ENCODE data around the gene LRCOL1. TPM values are rescaled to one million over a fixed set of nuclear protein-coding genes. Genes with fewer than 3 reads are reported as not detected.
A peak's percentile ranks its signal among the peaks of the same experiment; 100 is the strongest.

The LRCOL1 gene
- total and polyA plus RNA-seq, 12 donors = 0.17 to 0.28 TPM; not detected in 10

DNA sequence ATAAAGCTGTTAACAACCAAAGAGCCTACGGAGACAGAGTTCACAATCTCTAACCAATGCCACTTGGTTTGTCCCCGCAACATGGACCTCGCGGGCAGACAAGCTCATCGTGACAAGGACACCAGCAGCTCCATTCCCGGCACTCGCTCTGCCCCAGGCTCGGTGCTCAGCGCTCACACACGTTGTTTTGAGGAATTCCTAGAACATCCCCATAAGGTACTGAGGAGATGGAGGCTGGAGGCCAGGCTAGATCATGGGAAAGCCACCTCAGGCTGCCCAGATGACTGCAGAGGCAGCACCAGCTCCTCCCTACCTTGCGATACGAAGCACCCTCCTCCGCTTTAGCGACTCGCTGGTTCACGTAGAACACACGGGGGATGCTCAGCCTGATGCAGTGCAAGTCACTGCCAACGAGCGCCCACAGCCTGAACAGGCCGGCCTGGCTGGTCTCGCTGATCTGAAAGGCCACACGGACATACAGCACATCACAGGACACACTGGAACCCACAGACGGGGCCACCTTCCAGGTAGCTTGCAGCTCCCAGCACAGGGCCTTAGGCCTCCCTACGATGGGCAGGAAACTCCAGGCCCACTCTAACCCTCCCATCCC is 38.3 kb upstream of the LRCOL1 start:
- WGBS, 2 donors = 95 to 97% methylated on average over 24 of the region's 24 CpGs

DNA sequence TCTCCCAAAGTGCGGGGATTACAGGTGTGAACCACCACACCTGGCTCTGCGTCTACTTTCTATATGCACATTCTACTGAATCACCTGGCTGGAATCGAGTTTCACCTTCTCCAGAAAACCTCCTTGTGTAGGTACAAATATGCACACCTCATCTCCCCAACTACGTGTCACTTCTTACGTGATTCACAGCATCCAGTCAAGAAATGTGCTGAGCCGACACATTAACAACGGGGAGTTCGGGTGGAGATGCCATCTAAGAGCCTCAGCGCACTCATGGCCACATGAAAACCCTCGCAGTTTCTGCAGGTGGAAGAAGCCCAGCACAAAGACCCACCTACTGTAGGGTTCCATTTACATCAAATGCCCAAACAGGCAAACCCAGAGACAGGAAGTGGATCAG is 37.5 kb upstream of the LRCOL1 start:
- DNase-seq (no peak), ATAC-seq (no peak)
- intact Hi-C loops (cut with DNase I) = no loop called here
- Histone ChIP-seq H3K9me3 (no peaks in the 10 kb centered on the region), H3K36me3 (peaks cover 0 to 87% (median 13%) of the 10 kb centered on the region in 9 donors), H3K4me1 (no peaks in the 10 kb centered on the region), H3K27ac (no peak overlapping the region), H3K27me3 (no peaks in the 10 kb centered on the region), H3K4me3 (no peak overlapping the region)
- WGBS, 2 donors = 95 to 96% methylated on average over 10 of the region's 10 CpGs
- TF ChIP-seq, protein P1, sequence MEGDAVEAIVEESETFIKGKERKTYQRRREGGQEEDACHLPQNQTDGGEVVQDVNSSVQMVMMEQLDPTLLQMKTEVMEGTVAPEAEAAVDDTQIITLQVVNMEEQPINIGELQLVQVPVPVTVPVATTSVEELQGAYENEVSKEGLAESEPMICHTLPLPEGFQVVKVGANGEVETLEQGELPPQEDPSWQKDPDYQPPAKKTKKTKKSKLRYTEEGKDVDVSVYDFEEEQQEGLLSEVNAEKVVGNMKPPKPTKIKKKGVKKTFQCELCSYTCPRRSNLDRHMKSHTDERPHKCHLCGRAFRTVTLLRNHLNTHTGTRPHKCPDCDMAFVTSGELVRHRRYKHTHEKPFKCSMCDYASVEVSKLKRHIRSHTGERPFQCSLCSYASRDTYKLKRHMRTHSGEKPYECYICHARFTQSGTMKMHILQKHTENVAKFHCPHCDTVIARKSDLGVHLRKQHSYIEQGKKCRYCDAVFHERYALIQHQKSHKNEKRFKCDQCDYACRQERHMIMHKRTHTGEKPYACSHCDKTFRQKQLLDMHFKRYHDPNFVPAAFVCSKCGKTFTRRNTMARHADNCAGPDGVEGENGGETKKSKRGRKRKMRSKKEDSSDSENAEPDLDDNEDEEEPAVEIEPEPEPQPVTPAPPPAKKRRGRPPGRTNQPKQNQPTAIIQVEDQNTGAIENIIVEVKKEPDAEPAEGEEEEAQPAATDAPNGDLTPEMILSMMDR (IDR thresholded peaks at IDR 0.05) = no peak

More for the DNA sequence above, 38.3 kb upstream of the LRCOL1 start:
- no peak for DNase-seq
- Histone ChIP-seq H3K4me1 (no peaks in the 10 kb centered on the region), H3K9me3 (no peaks in the 10 kb centered on the region), H3K4me3 (no peak overlapping the region), H3K36me3 (peaks cover 0 to 87% (median 15%) of the 10 kb centered on the region in 9 donors), H3K27me3 (no peaks in the 10 kb centered on the region), H3K27ac (no peak overlapping the region)
- intact Hi-C loops (cut with DNase I) = no loop called here
- TF ChIP-seq, protein P1 (IDR thresholded peaks at IDR 0.05) = no peak
- peak in 1 of 8 donors; percentile 38 for ATAC-seq

DNA sequence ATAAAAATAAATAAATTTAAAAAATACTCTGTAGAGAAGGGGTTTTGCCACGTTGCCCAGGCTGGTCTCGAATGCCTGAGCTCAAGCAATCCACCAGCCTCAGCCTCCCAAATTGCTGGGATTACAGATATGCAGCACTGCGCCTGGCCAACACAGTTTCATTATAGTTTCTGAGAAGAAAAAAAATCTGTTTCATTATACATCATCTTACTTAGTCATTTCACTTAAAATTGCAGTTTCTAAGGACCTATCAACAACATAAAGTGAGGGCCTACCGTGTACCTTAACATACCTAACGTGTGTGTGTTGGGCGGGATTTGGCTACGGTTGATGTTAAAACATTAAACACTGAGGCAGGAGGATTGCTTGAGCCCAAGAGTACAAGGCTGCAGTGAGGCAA is 36.5 kb upstream of the LRCOL1 start:
- no peak overlapping the region for H3K27ac ChIP-seq
- no peaks in the 10 kb centered on the region for H3K27me3 ChIP-seq
- 96 to 97% methylated on average over 7 of the region's 7 CpGs for WGBS, 2 donors
- peaks cover 0 to 87% (median 19%) of the 10 kb centered on the region in 9 donors for H3K36me3 ChIP-seq
- DNase-seq = no peak
- no peaks in the 10 kb centered on the region for H3K4me1 ChIP-seq
- TF ChIP-seq, protein P1 (IDR thresholded peaks at IDR 0.05) = no peak
- ATAC-seq = no peak
- H3K4me3 ChIP-seq = no peak overlapping the region
- H3K9me3 ChIP-seq = no peaks in the 10 kb centered on the region
- intact Hi-C loops (cut with DNase I) = no loop called here

DNA sequence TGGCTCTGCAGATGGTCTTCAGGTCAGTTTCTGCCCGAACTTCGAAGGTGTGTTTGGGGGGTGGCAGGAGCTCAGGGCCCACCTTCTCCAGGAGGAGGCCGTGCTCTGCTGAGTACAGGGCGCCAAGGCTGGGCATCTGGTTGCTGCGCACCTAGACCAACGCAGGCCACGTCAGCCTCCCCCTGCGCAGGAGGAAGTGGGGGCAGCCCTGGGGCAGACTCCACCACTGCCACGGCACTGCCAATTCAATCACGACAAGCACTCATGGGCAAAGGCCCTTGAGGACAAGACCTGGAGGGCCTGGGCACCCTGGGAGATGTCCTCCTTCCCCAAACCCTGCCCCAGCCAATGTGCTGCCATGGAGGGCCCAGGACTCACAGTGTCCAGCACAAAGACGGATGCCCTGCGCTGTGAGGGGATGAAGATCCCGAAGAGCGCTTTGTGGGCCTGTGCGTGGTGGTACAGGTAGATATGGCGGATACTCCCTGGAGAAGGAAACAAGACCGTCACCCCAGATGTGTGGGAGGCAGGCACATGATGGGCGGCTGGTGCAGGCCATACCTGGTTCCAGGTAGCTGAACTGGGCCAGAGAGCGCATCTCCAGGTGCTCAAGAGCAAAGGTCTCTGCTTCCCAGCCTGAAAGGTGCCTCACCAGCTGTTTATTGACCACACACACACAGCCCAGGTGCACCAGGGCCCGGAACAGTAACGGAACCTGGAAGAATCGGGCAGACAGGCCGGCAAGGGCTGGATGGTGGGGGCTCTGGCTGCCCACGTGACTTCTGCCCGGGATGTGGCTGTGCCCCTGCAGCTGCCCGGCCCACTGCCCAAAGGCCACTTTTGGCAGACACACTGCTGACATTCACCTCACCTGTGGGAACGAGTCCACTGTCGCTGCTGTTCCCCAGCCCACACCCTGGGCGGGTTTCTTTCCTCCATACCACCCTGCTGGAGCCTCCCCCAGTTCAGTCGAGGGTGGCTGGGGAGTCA is 32.8 kb upstream of the LRCOL1 start:
- no peaks in the 10 kb centered on the region for H3K4me1 ChIP-seq
- DNase-seq = no peak
- ATAC-seq = no peak
- TF ChIP-seq, protein P1 (IDR thresholded peaks at IDR 0.05) = no peak
- no peak overlapping the region for H3K4me3 ChIP-seq
- no peak overlapping the region for H3K27ac ChIP-seq
- H3K9me3 ChIP-seq = no peaks in the 10 kb centered on the region
- peaks cover 0 to 88% (median 9%) of the 10 kb centered on the region in 9 donors for H3K36me3 ChIP-seq
- no peaks in the 10 kb centered on the region for H3K27me3 ChIP-seq
- intact Hi-C loops (cut with DNase I) = no loop called here
- 95% methylated on average over 30 of the region's 30 CpGs for WGBS, 2 donors

Data from heart right ventricle (tissue), 16 donors.